K562 (cell line): ENCODE data around the gene IL17F. TPM values are rescaled to one million over a fixed set of nuclear protein-coding genes. Genes with fewer than 3 reads are reported as not detected.

Experiments
- ATAC-seq: fragments of 200-7000 bp; cut with Tn5 transposase; 3 replicates; pipeline ENCODE4 v1.9.1; 2020; ENCODE audit warnings: moderate library complexity
- Bru-seq: library from RNA; stranded (reverse); fragments of 400-500 nt; gene quantifications from one replicate; lab custom pipeline; 2021; lab: Mats Ljungman, UMichigan
- BruChase-seq, 2 experiments: library from RNA; stranded (reverse); fragments of 400-500 nt; gene quantifications; one replicate each; lab custom pipeline; 2021; lab: Mats Ljungman, UMichigan
- BruUV-seq: library from RNA; stranded (reverse); fragments of 400-500 nt; replicated peaks from 2 replicates; lab custom pipeline; 2021; lab: Mats Ljungman, UMichigan
- CTCF ChIA-PET: fragments of 300-600 bp; formaldehyde crosslinking; extraction: SDS; loops from one replicate; lab custom pipeline; 2021; ENCODE audit warnings: low intra/inter-chr PET ratio; lab: Yijun Ruan, JAX
- POLR2A ChIA-PET: fragments of 300-600, 350-650 bp; sonication (Branson Sonifier 250); formaldehyde crosslinking; extraction: SDS; loops from one replicate; lab custom pipeline; 2021; ENCODE audit warnings: antibody characterized with exemption, inconsistent platforms; lab: Yijun Ruan, JAX
- DNase-seq, 4 experiments: peaks; one replicate each; pipeline versions ENCODE4 v3.0.0 to v3.0.0-alpha.2; 2011 to 2018; ENCODE audit warnings: low spot score in 3 of 4, mixed read lengths in 3 of 4; ENCODE audit errors: extremely low read depth in 1 of 4
- FAIRE-seq: peaks from 2 replicates; lab custom pipeline; 2011; peaks lifted over from hg19 to GRCh38; lab: Jason Lieb, UNC
- H2AFZ ChIP-seq: 2 replicates; pipeline ENCODE4 v1.6.0; 2011; ENCODE audit warnings: low read depth, low read length, control low read depth, inconsistent platforms
- H3K27ac ChIP-seq: fragments of 200-600 bp; 3 replicates; pipeline ENCODE4 v1.8.0; 2011; ENCODE audit warnings: low read depth, mild to moderate bottlenecking, control low read depth, inconsistent platforms, low read length, moderate library complexity, mixed read lengths; ENCODE audit errors: extremely low read depth
- H3K27me3 ChIP-seq, 2 experiments: fragments of 300-600 bp in 1 of 2; 2 replicates in 1 of 2; 3 replicates in 1 of 2; pipeline versions ENCODE4 v1.6.0 to v1.8.0; 2011; ENCODE audit warnings: inconsistent platforms in 2 of 2, low read length in 2 of 2, mild to moderate bottlenecking in 1 of 2, mixed read lengths in 1 of 2, moderate library complexity in 1 of 2; ENCODE audit not compliant: control insufficient read depth in 2 of 2, insufficient read depth in 2 of 2
- H3K36me3 ChIP-seq: fragments of 300-600 bp; 3 replicates; pipeline ENCODE4 v1.8.0; 2011; ENCODE audit warnings: mild to moderate bottlenecking, low read length, inconsistent platforms; ENCODE audit not compliant: control insufficient read depth, insufficient read depth
- H3K4me1 ChIP-seq, 2 experiments: fragments of 200-600 bp in 1 of 2; replicated peaks in 1 of 2; 2 replicates in 1 of 2; 3 replicates in 1 of 2; pipeline versions ENCODE4 v1.5.1 to v1.8.0; 2011; ENCODE audit warnings: inconsistent platforms in 2 of 2, low read length in 2 of 2, mild to moderate bottlenecking in 1 of 2, mixed read lengths in 1 of 2, moderate library complexity in 1 of 2; ENCODE audit not compliant: control insufficient read depth in 2 of 2, insufficient read depth in 2 of 2
- H3K4me2 ChIP-seq: 2 replicates; pipeline ENCODE4 v1.6.1; 2011; ENCODE audit warnings: low read length, control low read depth, inconsistent platforms, mixed read lengths; ENCODE audit not compliant: insufficient read depth
- H3K4me3 ChIP-seq: fragments of 200-600 bp; sonication (generic), shearing (Covaris generic); 2 replicates; pipeline ENCODE4 v1.5.1; 2016; ENCODE audit warnings: control low read depth, inconsistent platforms
- H3K79me2 ChIP-seq: fragments of 200-600 bp; 3 replicates; pipeline ENCODE4 v1.8.0; 2011; ENCODE audit warnings: low read length, inconsistent platforms; ENCODE audit not compliant: control insufficient read depth, insufficient read depth
- H3K9ac ChIP-seq, 2 experiments: 2 replicates each; pipeline versions ENCODE4 v1.6.0 to v1.6.1; 2011; ENCODE audit warnings: low read depth in 2 of 2, low read length in 2 of 2, control low read depth in 1 of 2, inconsistent platforms in 1 of 2, mild to moderate bottlenecking in 1 of 2, mixed read lengths in 1 of 2; ENCODE audit not compliant: insufficient read depth in 1 of 2
- H3K9me1 ChIP-seq: one replicate; pipeline ENCODE4 v1.6.0; 2011; ENCODE audit warnings: inconsistent platforms, mild to moderate bottlenecking, low read length, moderate library complexity; ENCODE audit not compliant: control insufficient read depth, insufficient read depth
- H3K9me3 ChIP-seq: replicated peaks from 2 replicates; pipeline ENCODE4 v1.5.1; 2011; ENCODE audit warnings: low read depth, low read length, inconsistent platforms; ENCODE audit not compliant: control insufficient read depth, insufficient read depth
- H4K20me1 ChIP-seq: replicated peaks from 2 replicates; pipeline ENCODE4 v1.6.1; 2011; ENCODE audit warnings: low read length, inconsistent platforms, mixed read lengths; ENCODE audit not compliant: control insufficient read depth, insufficient read depth
- BACH1 ChIP-seq: fragments of 200-800 bp; sonication (Bioruptor generic); IDR thresholded peaks from 2 replicates; pipeline ENCODE4 v1.6.1; 2016; ENCODE audit warnings: missing genetic modification characterization, missing compliant biosample characterization
- BCLAF1 ChIP-seq, 2 experiments: fragments of 450-650 bp in 1 of 2; IDR thresholded peaks; 2 replicates each; pipeline ENCODE4 v1.6.1; 2011 to 2017; ENCODE audit warnings: low read depth in 2 of 2, antibody characterized with exemption in 1 of 2, borderline replicate concordance in 1 of 2, low read length in 1 of 2, mild to moderate bottlenecking in 1 of 2, mixed read lengths in 1 of 2; ENCODE audit not compliant: control insufficient read depth in 1 of 2
- CEBPG ChIP-seq, 3 experiments: fragments of 200-800 bp in 1 of 3; sonication (Bioruptor generic) in 1 of 3; sonication (generic) in 1 of 3; formaldehyde crosslinking in 1 of 3; IDR thresholded peaks in 2 of 3; conservative IDR thresholded peaks in 1 of 3; 2 replicates each; pipeline versions ENCODE4 v1.6.1 to v1.8.0; 2016 to 2022; ENCODE audit warnings: missing compliant biosample characterization in 2 of 3, missing genetic modification characterization in 2 of 3, mild to moderate bottlenecking in 1 of 3, missing genetic modification reagents in 1 of 3
- HES1 ChIP-seq: fragments of 450-650 bp; IDR thresholded peaks from 2 replicates; pipeline ENCODE4 v1.6.1; 2016; ENCODE audit warnings: low read depth, mild to moderate bottlenecking, moderate library complexity
- HNRNPUL1 ChIP-seq: fragments of 200-400 bp; formaldehyde crosslinking; IDR thresholded peaks from 2 replicates; pipeline ENCODE4 v1.6.1; 2017; ENCODE audit warnings: low read length
- MCM5 ChIP-seq: fragments of 450-650 bp; IDR thresholded peaks from 2 replicates; pipeline ENCODE4 v1.6.1; 2016; ENCODE audit warnings: low read depth
- PHTF2 ChIP-seq: fragments of 250-450 bp; sonication (Bioruptor Pico); IDR thresholded peaks from 2 replicates; pipeline ENCODE4 v1.5.0; 2021; ENCODE audit warnings: mild to moderate bottlenecking
- RAD51 ChIP-seq: fragments of 450-650 bp; IDR thresholded peaks from 2 replicates; pipeline ENCODE4 v1.7.1; 2016; ENCODE audit warnings: low read depth, mild to moderate bottlenecking, borderline replicate concordance
- SMC3 ChIP-seq: conservative IDR thresholded peaks from 2 replicates; pipeline ENCODE4 v1.6.1; 2011; ENCODE audit warnings: low read depth, low read length, improper control_type of control experiment; ENCODE audit not compliant: insufficient read depth
- XRCC5 ChIP-seq: fragments of 200-400 bp; formaldehyde crosslinking; IDR thresholded peaks from 2 replicates; pipeline ENCODE4 v1.6.1; 2017; ENCODE audit warnings: low read depth, mild to moderate bottlenecking, low read length
- YY1 ChIP-seq, 3 experiments: IDR thresholded peaks; 2 replicates each; pipeline ENCODE4 v1.6.1; 2011; ENCODE audit warnings: low read length in 2 of 3, mild to moderate bottlenecking in 2 of 3, moderate library complexity in 2 of 3, borderline replicate concordance in 1 of 3, control low read depth in 1 of 3, low read depth in 1 of 3; ENCODE audit not compliant: insufficient read depth in 3 of 3, insufficient replicate concordance in 2 of 3, control insufficient read depth in 1 of 3, insufficient read length in 1 of 3; ENCODE audit errors: extremely low read depth in 1 of 3
- ZBTB26 ChIP-seq: fragments of 450-650 bp; formaldehyde crosslinking; IDR thresholded peaks from 2 replicates; pipeline ENCODE4 v1.4.0; 2022; ENCODE audit warnings: missing genetic modification characterization
- ZNF444 ChIP-seq: fragments of 250-450 bp; sonication (Bioruptor Pico); IDR thresholded peaks from 2 replicates; pipeline ENCODE4 v1.4.0; 2020; ENCODE audit warnings: mild to moderate bottlenecking, moderate library complexity
- WGBS: fragments of 100-300 bp; shearing (Covaris generic); methylation state at CpG from one replicate; pipeline ENCODE4 v1.1.6; 2016; ENCODE audit warnings: low coverage, mixed read lengths; ENCODE audit not compliant: insufficient coverage; ENCODE audit errors: missing lambda C conversion rate; 5-methylcytosine and 5-hydroxymethylcytosine counted together
- in situ Hi-C: fragments of 300-500 bp; cut with MboI; formaldehyde crosslinking; loops from 4 replicates; pipeline ENCODE4 v1.15.0; 2018; ENCODE audit warnings: inconsistent platforms, mixed read lengths
- intact Hi-C: fragments of 100-400 bp; cut with micrococcal nuclease; formaldehyde crosslinking; loops from 2 replicates; pipeline ENCODE4 v1.14.2; 2022
- long read RNA-seq, 3 experiments: library from polyadenylated mRNA in 2 of 3; library from RNA in 1 of 3; unstranded in 2 of 3; stranded (forward) in 1 of 3; transcript quantifications; one replicate each; pipeline ENCODE4 v2.0.0, GENCODE V29; 2019 to 2022
- polyA minus RNA-seq, 3 experiments: library from RNA; depleted of rRNA, polyadenylated mRNA; stranded (reverse); fragments of >200 nt; gene quantifications; 2 replicates each; pipeline ENCODE4 v1.2.3, GENCODE V29; 2011
- polyA plus RNA-seq, 8 experiments: library from polyadenylated mRNA; depleted of rRNA in 4 of 8; stranded (reverse) in 5 of 8; unstranded in 3 of 8; fragments of >200 nt; fragmentation: Nextera tagmentation in 2 of 8; fragmentation: Illumina TruSeq in 1 of 8; extraction: Ambion mirVana in 2 of 8; extraction: Trizol in 1 of 8; gene quantifications; 2 replicates each; pipeline versions ENCODE4 v1.2.1 to v1.2.3, GENCODE V29; 2011 to 2014; ENCODE audit warnings: inconsistent platforms in 1 of 8, missing spikeins in 1 of 8
- total RNA-seq, 7 experiments: library from RNA; depleted of rRNA in 6 of 7; stranded (reverse); fragments of >200 nt in 6 of 7; fragmentation: Illumina TruSeq in 2 of 7; extraction: Trizol in 2 of 7; gene quantifications; 2 replicates each; pipeline versions ENCODE4 v1.2.1 to v1.2.3, GENCODE V29; 2011 to 2021; ENCODE audit warnings: low replicate concordance in 1 of 7

The IL17F gene
- not detected in 2 replicates for total RNA-seq (2011; cell fraction: chromatin; rRNA removed; ENCODE audit: low replicate concordance)
- total RNA-seq (2011; cell fraction: nucleolus; rRNA removed): not detected in 2 replicates
- not detected in 2 replicates for total RNA-seq (2011; cell fraction: nucleoplasm; rRNA removed)
- not detected in 2 replicates for total RNA-seq (2014; rRNA removed)
- not detected in 2 replicates for total RNA-seq (2014; rRNA removed; fragmentation: Illumina TruSeq; extraction: Trizol)
- not detected in 2 replicates for total RNA-seq (2015; rRNA removed; fragmentation: Illumina TruSeq; extraction: Trizol)
- total RNA-seq (2021): not detected in 2 replicates
- not detected in 2 replicates for polyA plus RNA-seq (2011; rRNA removed)
- not detected in 2 replicates for polyA plus RNA-seq (2011; cell fraction: cytosol; rRNA removed)
- polyA plus RNA-seq (2011; cell fraction: nucleus; rRNA removed): 0.14 TPM in 1 of 2 replicates, not detected in the other
- not detected in 2 replicates for polyA plus RNA-seq (2012)
- not detected in 2 replicates for polyA plus RNA-seq (2014; fragmentation: Illumina TruSeq; extraction: Trizol)
- not detected for polyA plus RNA-seq (2014; fragmentation: Nextera tagmentation; extraction: Ambion mirVana)
- polyA plus RNA-seq (2014; rRNA removed): not detected in 2 replicates
- polyA minus RNA-seq (2011; rRNA and poly(A)+ RNA removed): not detected in 2 replicates
- polyA minus RNA-seq (2011; cell fraction: cytosol; rRNA and poly(A)+ RNA removed): not detected in 2 replicates
- not detected in 2 replicates for polyA minus RNA-seq (2011; cell fraction: nucleus; rRNA and poly(A)+ RNA removed)
- not detected for Bru-seq, nascent RNA
- BruChase-seq, experiment 1, labeled RNA remaining after a 2-hour chase: percentile 14 among the genes with signal in this experiment
- percentile 21 among the genes with signal in this experiment for BruChase-seq, experiment 2, labeled RNA remaining after a 6-hour chase
- long read RNA-seq, experiment 1: 0 reads
- long read RNA-seq, experiment 2: 0 reads
- long read RNA-seq, experiment 3: 0 reads

- Histone ChIP-seq H3K9me1 (no peaks in the 10 kb centered on the region), H3K36me3 (no peaks in the 10 kb centered on the region), H2AFZ (no peak within 1 kb of the TSS), H3K27me3 (peaks cover 20 to 28% of the 10 kb centered on the region in 2 experiments), H3K4me1 (no peaks in the 10 kb centered on the region), H3K4me2 (no peak within 1 kb of the TSS), H3K4me3 (no peak within 1 kb of the TSS), H3K9ac (no peak within 1 kb of the TSS), H3K27ac (no peak within 1 kb of the TSS), H3K9me3 (no peaks in the 10 kb centered on the region), H3K79me2 (no peaks in the 10 kb centered on the region), H4K20me1 (no peaks in the 10 kb centered on the region)
- no peak for FAIRE-seq
- intact Hi-C loops (no loop called here), in situ Hi-C loops (no loop called here)
- no peak for DNase-seq
- CTCF ChIA-PET: no interaction called here
- POLR2A ChIA-PET: no interaction called here
- 0% methylated on average over 5 of the region's 5 CpGs for WGBS
- no TSS peak for BruUV-seq
- no peak for ATAC-seq
- no peak for TF ChIP-seq PHTF2 (CRISPR knock-in tag)
- no peak for TF ChIP-seq HES1
- TF ChIP-seq RAD51: no peak
- no peak for TF ChIP-seq SMC3
- TF ChIP-seq ZBTB26: no peak
- no peak for TF ChIP-seq HNRNPUL1
- TF ChIP-seq MCM5: no peak
- TF ChIP-seq ZNF444 (CRISPR knock-in tag): no peak
- TF ChIP-seq XRCC5: no peak
- TF ChIP-seq BCLAF1 (IDR thresholded peaks at IDR 0.05; ENCODE audit: borderline replicate concordance in 1 of 2, control insufficient read depth in 1 of 2, low read depth in 2 of 2, low read length in 1 of 2): no peak
- no peak for TF ChIP-seq BACH1 (tag)
- TF ChIP-seq CEBPG (CRISPR knock-in tag; IDR thresholded peaks at IDR 0.05): no peak
- no peak for TF ChIP-seq CEBPG (tag; conservative IDR thresholded peaks at IDR 0.05 in 1 of 2, IDR thresholded peaks at IDR 0.05 in 1 of 2)
- TF ChIP-seq YY1 (IDR thresholded peaks at IDR 0.05; ENCODE audit: borderline replicate concordance in 1 of 3, control insufficient read depth in 1 of 3, extremely low read depth in 1 of 3, insufficient read depth in 3 of 3, insufficient read length in 1 of 3, insufficient replicate concordance in 2 of 3, low read depth in 1 of 3, low read length in 2 of 3): no peak
Measured at GRCh38 chr6:52244400-52244799, at the start of gene IL17F. IL17F (minus strand) TSS chr6:52244500; CDS start chr6:52244429, 71 bp downstream.
